Ramos (cell line): Measurements from ENCODE around the gene NELFA.
"Not testable (repeated sequence)": the region's sequence is repeated elsewhere in the genome, so short reads cannot be mapped to it uniquely, and the experiment has no call there.

Source experiments
- in situ Hi-C: fragments of 300-500 bp; cut with MboI; formaldehyde crosslinking; loops from one replicate; pipeline ENCODE4 v1.14.3; 2022; ENCODE audit warnings: low sequenced_read_pairs; ENCODE audit not compliant: unreplicated experiment

The NELFA gene

GRCh38 chr4:2041239-2042130, 32.7 kb upstream of the NELFA start:
- in situ Hi-C loops, result no loop called here

- in situ Hi-C loops, result no loop called here
These were observed 31.8 kb upstream of the NELFA start for GRCh38 chr4:2040391-2041238.

- in situ Hi-C loops, result no loop called here
These were observed 28.1 kb upstream of the NELFA start for GRCh38 chr4:2036866-2037265.

- in situ Hi-C loops, result no loop called here
These were observed 27.6 kb upstream of the NELFA start for GRCh38 chr4:2036327-2036726.

- in situ Hi-C loops, result not testable (repeated sequence)
These were observed 22.4 kb upstream of the NELFA start for GRCh38 chr4:2031161-2031560.

- in situ Hi-C loops, result not testable (repeated sequence)
These were observed 18.3 kb upstream of the NELFA start for GRCh38 chr4:2027120-2027519.

- in situ Hi-C loops, result no loop called here
These were observed 17.0 kb upstream of the NELFA start for GRCh38 chr4:2025817-2026216.

GRCh38 chr4:2024683-2025082, 15.9 kb upstream of the NELFA start:
- in situ Hi-C loops, result no loop called here

- in situ Hi-C loops, result not testable (repeated sequence)
These were observed 12.7 kb upstream of the NELFA start for GRCh38 chr4:2021358-2022018.

GRCh38 chr4:2015008-2015407, 6.2 kb upstream of the NELFA start:
- in situ Hi-C loops, result no loop called here

GRCh38 chr4:2011583-2011982, 2.8 kb upstream of the NELFA start:
- in situ Hi-C loops, result no loop called here

- in situ Hi-C loops, result no loop called here
These were observed 968 bp upstream of the NELFA start for GRCh38 chr4:2009651-2010233.

- in situ Hi-C loops, result no loop called here
These were observed 178 bp downstream of the NELFA start for GRCh38 chr4:2008671-2008920.

- in situ Hi-C loops, result no loop called here
These were observed 737 bp downstream of the NELFA start for GRCh38 chr4:2007804-2008670.

- in situ Hi-C loops, result no loop called here
These were observed 1.7 kb downstream of the NELFA start for GRCh38 chr4:2006956-2007653.

- in situ Hi-C loops, result no loop called here
These were observed 2.4 kb downstream of the NELFA start for GRCh38 chr4:2006367-2006766.

- in situ Hi-C loops, result not testable (repeated sequence)
These were observed 5.4 kb downstream of the NELFA start for GRCh38 chr4:2003361-2003760.

GRCh38 chr4:1999308-1999707, 9.5 kb downstream of the NELFA start:
- in situ Hi-C loops, result not testable (repeated sequence)

GRCh38 chr4:1998296-1998695, 10.5 kb downstream of the NELFA start:
- in situ Hi-C loops, result no loop called here
